Measurements from ENCODE around the gene FGD6. TPM values are rescaled to one million over a fixed set of nuclear protein-coding genes. Genes with fewer than 3 reads are reported as not detected.

FGD6 gene
- total RNA-seq, 2 donors from 2014 or later = 9.8 to 21.8 TPM

GRCh38 chr12:95184121-95184520 lies 33.1 kb downstream of the FGD6 start:
- Histone ChIP-seq H3K4me1 (no peaks in the 10 kb centered on the region), H3K9ac (ENCODE audit: low read depth in 2 of 2, low read length in 2 of 2) (no peak overlapping the region), H3K27ac (no peak overlapping the region), H3K4me3 (no peak overlapping the region), H3K9me3 (no peaks in the 10 kb centered on the region), H3K27me3 (no peaks in the 10 kb centered on the region), H3K36me3 (no peaks in the 10 kb centered on the region)
- intact Hi-C loops (cut with DNase I) = no loop called here
- no peak for DNase-seq
- TF ChIP-seq, protein P1, sequence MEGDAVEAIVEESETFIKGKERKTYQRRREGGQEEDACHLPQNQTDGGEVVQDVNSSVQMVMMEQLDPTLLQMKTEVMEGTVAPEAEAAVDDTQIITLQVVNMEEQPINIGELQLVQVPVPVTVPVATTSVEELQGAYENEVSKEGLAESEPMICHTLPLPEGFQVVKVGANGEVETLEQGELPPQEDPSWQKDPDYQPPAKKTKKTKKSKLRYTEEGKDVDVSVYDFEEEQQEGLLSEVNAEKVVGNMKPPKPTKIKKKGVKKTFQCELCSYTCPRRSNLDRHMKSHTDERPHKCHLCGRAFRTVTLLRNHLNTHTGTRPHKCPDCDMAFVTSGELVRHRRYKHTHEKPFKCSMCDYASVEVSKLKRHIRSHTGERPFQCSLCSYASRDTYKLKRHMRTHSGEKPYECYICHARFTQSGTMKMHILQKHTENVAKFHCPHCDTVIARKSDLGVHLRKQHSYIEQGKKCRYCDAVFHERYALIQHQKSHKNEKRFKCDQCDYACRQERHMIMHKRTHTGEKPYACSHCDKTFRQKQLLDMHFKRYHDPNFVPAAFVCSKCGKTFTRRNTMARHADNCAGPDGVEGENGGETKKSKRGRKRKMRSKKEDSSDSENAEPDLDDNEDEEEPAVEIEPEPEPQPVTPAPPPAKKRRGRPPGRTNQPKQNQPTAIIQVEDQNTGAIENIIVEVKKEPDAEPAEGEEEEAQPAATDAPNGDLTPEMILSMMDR (IDR thresholded peaks at IDR 0.05) = no peak

GRCh38 chr12:95182868-95183415 lies 34.3 kb downstream of the FGD6 start:
- no peak overlapping the region for H3K9ac ChIP-seq (ENCODE audit: low read depth in 2 of 2, low read length in 2 of 2)
- intact Hi-C loops (cut with DNase I) = no loop called here
- H3K27me3 ChIP-seq = no peaks in the 10 kb centered on the region
- H3K27ac ChIP-seq = no peak overlapping the region
- TF ChIP-seq, protein P1 (IDR thresholded peaks at IDR 0.05) = no peak
- H3K4me3 ChIP-seq = no peak overlapping the region
- H3K36me3 ChIP-seq = no peaks in the 10 kb centered on the region
- no peak for DNase-seq
- H3K4me1 ChIP-seq = no peaks in the 10 kb centered on the region
- H3K9me3 ChIP-seq = no peaks in the 10 kb centered on the region

- no peak for DNase-seq
- no peaks in the 10 kb centered on the region for H3K27me3 ChIP-seq
- intact Hi-C loops (cut with DNase I) = no loop called here
- no peaks in the 10 kb centered on the region for H3K4me1 ChIP-seq
- no peak overlapping the region for H3K9ac ChIP-seq (ENCODE audit: low read depth in 2 of 2, low read length in 2 of 2)
- no peaks in the 10 kb centered on the region for H3K36me3 ChIP-seq
- no peak overlapping the region for H3K27ac ChIP-seq
- H3K9me3 ChIP-seq = no peaks in the 10 kb centered on the region
- TF ChIP-seq, protein P1 (IDR thresholded peaks at IDR 0.05) = no peak
- H3K4me3 ChIP-seq = no peak overlapping the region
Measured at GRCh38 chr12:95181103-95181502, 36.2 kb downstream of the FGD6 start.

GRCh38 chr12:95179011-95179410 lies 38.3 kb downstream of the FGD6 start:
- Histone ChIP-seq H3K9ac (ENCODE audit: low read depth in 2 of 2, low read length in 2 of 2) (no peak overlapping the region), H3K9me3 (no peaks in the 10 kb centered on the region), H3K4me1 (peaks cover 3% of the 10 kb centered on the region), H3K4me3 (no peak overlapping the region), H3K27me3 (no peaks in the 10 kb centered on the region), H3K27ac (no peak overlapping the region), H3K36me3 (no peaks in the 10 kb centered on the region)
- intact Hi-C loops (cut with DNase I) = no loop called here
- TF ChIP-seq, protein P1 (IDR thresholded peaks at IDR 0.05) = no peak
- DNase-seq = no peak

DNA sequence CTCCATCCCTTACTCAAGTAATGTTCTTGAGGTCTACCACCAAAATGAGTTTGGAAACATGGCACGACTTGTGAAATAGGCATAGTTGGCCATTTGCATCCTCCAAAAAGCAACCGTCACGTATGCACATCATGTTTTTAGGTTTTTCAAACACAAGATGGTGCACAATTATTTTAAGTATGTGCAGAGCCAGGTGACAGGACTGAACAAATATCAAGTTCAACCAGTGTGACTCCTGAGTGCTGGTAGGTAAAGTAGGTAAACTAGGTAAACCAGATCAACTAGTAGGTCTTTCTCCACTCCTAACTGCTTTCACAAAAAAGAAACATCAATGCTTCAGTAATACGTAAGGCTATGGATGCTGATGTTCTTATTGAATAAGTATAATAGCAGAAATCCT lies 39.1 kb downstream of the FGD6 start:
- no peak overlapping the region for H3K27ac ChIP-seq

More for the DNA sequence above, 39.1 kb downstream of the FGD6 start:
- H3K36me3 ChIP-seq = no peaks in the 10 kb centered on the region
- H3K9ac ChIP-seq (ENCODE audit: low read depth in 2 of 2, low read length in 2 of 2) = no peak overlapping the region
- H3K27me3 ChIP-seq = no peaks in the 10 kb centered on the region
- no peaks in the 10 kb centered on the region for H3K9me3 ChIP-seq
- TF ChIP-seq, protein P1 (IDR thresholded peaks at IDR 0.05) = no peak
- H3K4me3 ChIP-seq = no peak overlapping the region
- H3K4me1 ChIP-seq = peaks cover 12% of the 10 kb centered on the region
- intact Hi-C loops (cut with DNase I) = no loop called here
- DNase-seq = no peak
